ENCODE data around the gene SUPT20H.

SUPT20H gene

DNA sequence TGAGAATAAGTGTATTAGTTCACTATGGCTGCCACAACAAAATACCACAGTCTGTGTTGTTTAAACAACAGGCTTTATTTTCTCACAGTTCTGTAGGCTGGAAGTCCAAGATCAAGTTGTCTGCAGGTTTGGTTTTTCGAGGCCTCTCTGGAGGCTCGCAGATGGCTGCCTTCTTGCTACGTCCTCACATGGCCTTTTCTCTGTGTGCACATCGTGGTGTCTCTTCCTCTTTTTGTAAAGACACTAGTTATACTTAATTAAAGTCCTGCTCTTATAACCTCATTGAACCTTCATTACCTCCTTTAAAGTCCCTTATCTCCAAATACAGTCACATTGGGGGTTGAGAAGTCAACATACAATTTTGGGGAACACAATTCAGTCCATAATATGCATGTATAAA is 35.4 kb upstream of the SUPT20H start:
- no peak overlapping the region for H3K4me3 ChIP-seq (ENCODE audit: low read length)
- DNase-seq (ENCODE audit: low read depth, low spot score): no peak
- no peaks in the 10 kb centered on the region for H3K27me3 ChIP-seq (ENCODE audit: control insufficient read depth, insufficient read depth, low read length)
- no peaks in the 10 kb centered on the region for H3K9me3 ChIP-seq (ENCODE audit: control insufficient read depth, insufficient read depth, low read length)
- H3K27ac ChIP-seq (ENCODE audit: low read length): no peak overlapping the region
- no CpG with 5 or more reads among the region's 4 CpGs for WGBS (ENCODE audit: insufficient coverage, insufficient read length)
- H3K4me1 ChIP-seq (ENCODE audit: control insufficient read depth, insufficient read depth, low read length): no peaks in the 10 kb centered on the region
- H3K36me3 ChIP-seq (ENCODE audit: control insufficient read depth, insufficient read depth, low read length): no peaks in the 10 kb centered on the region

DNA sequence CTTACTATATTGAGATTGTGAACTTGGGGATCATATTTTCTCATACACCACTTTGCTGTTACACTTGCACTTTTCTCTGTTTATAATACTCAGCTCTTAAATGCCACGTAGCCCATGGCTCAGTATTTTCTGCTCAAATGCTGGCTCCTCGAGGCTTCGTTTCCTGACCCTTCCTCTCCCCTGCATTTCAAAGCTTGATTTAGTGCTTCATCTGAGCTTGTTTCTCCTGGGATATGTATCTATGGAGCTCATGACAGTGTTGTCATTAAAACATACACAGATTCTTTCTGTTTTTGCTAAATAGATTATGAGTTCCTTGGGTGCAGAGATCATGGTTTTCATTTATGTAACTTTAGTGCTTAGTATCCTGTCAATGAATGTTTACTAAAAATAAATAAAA is 34.6 kb upstream of the SUPT20H start:
- Histone ChIP-seq H3K27ac (ENCODE audit: low read length) (no peak overlapping the region), H3K4me3 (ENCODE audit: low read length) (no peak overlapping the region), H3K9me3 (ENCODE audit: control insufficient read depth, insufficient read depth, low read length) (no peaks in the 10 kb centered on the region), H3K4me1 (ENCODE audit: control insufficient read depth, insufficient read depth, low read length) (no peaks in the 10 kb centered on the region), H3K27me3 (ENCODE audit: control insufficient read depth, insufficient read depth, low read length) (no peaks in the 10 kb centered on the region), H3K36me3 (ENCODE audit: control insufficient read depth, insufficient read depth, low read length) (no peaks in the 10 kb centered on the region)
- no CpG with 5 or more reads among the region's 3 CpGs for WGBS (ENCODE audit: insufficient coverage, insufficient read length)
- no peak for DNase-seq (ENCODE audit: low read depth, low spot score)

DNA sequence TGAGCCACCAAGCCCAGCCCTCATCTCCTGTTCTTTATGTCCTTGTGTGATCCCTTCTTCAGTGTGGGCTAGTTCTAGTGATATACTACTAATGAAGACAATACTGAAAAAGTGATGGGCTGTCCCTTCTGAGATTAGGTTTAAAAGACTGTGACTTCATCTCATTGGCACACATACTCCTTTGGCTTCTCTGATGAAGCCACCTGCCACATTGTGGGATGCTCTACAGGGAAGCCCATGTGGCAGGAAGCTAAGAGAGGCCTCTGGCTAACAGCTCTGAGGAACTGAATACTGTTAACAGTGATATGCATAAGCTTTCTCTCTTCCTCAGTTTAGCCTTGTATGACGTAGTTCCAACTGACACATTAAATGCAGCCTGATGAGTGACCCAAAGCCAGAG is 32.3 kb upstream of the SUPT20H start:
- no peak for DNase-seq (ENCODE audit: low read depth, low spot score)
- no peaks in the 10 kb centered on the region for H3K9me3 ChIP-seq (ENCODE audit: control insufficient read depth, insufficient read depth, low read length)
- WGBS (ENCODE audit: insufficient coverage, insufficient read length): no CpG with 5 or more reads among the region's 1 CpG
- no peaks in the 10 kb centered on the region for H3K27me3 ChIP-seq (ENCODE audit: control insufficient read depth, insufficient read depth, low read length)
- H3K4me3 ChIP-seq (ENCODE audit: low read length): no peak overlapping the region
- H3K27ac ChIP-seq (ENCODE audit: low read length): no peak overlapping the region
- H3K4me1 ChIP-seq (ENCODE audit: control insufficient read depth, insufficient read depth, low read length): no peaks in the 10 kb centered on the region
- H3K36me3 ChIP-seq (ENCODE audit: control insufficient read depth, insufficient read depth, low read length): no peaks in the 10 kb centered on the region

DNA sequence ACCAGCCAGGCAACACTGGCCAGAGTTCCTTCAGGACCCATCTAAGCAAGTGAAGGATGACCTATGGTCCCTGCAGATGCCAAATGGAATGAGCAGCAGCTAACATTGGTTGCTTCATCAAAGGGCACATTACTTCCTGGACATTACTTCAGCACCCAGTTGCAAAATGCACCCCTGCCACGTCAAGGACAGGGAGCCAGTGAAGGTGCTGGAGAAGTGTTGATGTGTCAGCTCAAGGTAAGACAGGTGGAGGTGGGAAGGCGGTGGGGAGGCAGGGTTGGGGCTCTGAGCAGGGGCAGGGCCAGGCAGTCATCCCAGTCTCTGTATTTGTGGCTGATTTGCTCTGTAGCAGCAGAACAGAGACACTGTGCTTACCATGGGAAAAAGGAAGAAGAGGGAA is 31.4 kb upstream of the SUPT20H start:
- no CpG with 5 or more reads among the region's 2 CpGs for WGBS (ENCODE audit: insufficient coverage, insufficient read length)
- Histone ChIP-seq H3K36me3 (ENCODE audit: control insufficient read depth, insufficient read depth, low read length) (no peaks in the 10 kb centered on the region), H3K9me3 (ENCODE audit: control insufficient read depth, insufficient read depth, low read length) (no peaks in the 10 kb centered on the region), H3K27me3 (ENCODE audit: control insufficient read depth, insufficient read depth, low read length) (no peaks in the 10 kb centered on the region), H3K4me1 (ENCODE audit: control insufficient read depth, insufficient read depth, low read length) (no peaks in the 10 kb centered on the region), H3K27ac (ENCODE audit: low read length) (no peak overlapping the region), H3K4me3 (ENCODE audit: low read length) (no peak overlapping the region)
- no peak for DNase-seq (ENCODE audit: low read depth, low spot score)

DNA sequence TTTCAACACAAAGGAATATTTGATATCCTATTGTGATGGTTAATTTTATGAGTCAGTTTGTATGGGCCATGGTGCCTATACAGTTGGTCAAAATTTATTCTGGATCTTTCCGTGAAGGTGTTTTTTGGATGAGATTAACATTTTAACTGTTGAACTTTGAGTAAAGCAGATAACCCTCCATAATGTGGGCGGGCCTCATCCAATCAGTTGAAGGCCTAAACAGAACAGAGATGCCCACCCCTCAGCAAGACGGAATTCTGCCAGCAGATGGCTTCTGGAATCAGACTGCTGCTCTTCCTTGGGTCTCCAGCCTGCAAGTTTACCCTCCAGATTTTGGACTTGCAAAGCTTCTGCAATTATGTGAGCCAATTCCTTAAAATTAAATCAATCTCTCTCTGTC is 30.0 kb upstream of the SUPT20H start:
- Histone ChIP-seq H3K27me3 (ENCODE audit: control insufficient read depth, insufficient read depth, low read length) (no peaks in the 10 kb centered on the region), H3K36me3 (ENCODE audit: control insufficient read depth, insufficient read depth, low read length) (no peaks in the 10 kb centered on the region), H3K4me1 (ENCODE audit: control insufficient read depth, insufficient read depth, low read length) (no peaks in the 10 kb centered on the region), H3K9me3 (ENCODE audit: control insufficient read depth, insufficient read depth, low read length) (no peaks in the 10 kb centered on the region), H3K27ac (ENCODE audit: low read length) (no peak overlapping the region), H3K4me3 (ENCODE audit: low read length) (no peak overlapping the region)
- WGBS (ENCODE audit: insufficient coverage, insufficient read length): no CpG with 5 or more reads among the region's 3 CpGs
- no peak for DNase-seq (ENCODE audit: low read depth, low spot score)

DNA sequence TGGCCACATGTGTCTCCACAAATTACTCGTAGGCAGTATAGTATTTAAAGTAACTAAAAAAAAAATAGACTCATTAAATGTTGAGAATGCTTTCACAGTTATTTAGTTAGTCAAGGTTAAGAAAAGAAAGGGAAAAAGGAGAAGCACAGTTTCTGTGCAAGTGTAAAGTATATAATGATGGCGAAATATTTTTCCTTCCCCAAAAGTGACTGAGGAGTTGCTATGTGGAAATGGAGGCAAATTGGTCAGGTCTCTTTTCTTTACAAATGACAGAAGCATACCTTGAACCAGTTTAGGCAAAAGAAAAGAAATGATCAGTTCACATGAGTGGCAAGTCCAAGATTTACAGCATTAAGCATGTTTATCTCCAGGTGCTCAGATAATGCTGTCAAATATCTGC is 28.0 kb upstream of the SUPT20H start:
- Histone ChIP-seq H3K9me3 (ENCODE audit: control insufficient read depth, insufficient read depth, low read length) (no peaks in the 10 kb centered on the region), H3K27ac (ENCODE audit: low read length) (no peak overlapping the region), H3K4me3 (ENCODE audit: low read length) (no peak overlapping the region), H3K4me1 (ENCODE audit: control insufficient read depth, insufficient read depth, low read length) (no peaks in the 10 kb centered on the region), H3K36me3 (ENCODE audit: control insufficient read depth, insufficient read depth, low read length) (no peaks in the 10 kb centered on the region), H3K27me3 (ENCODE audit: control insufficient read depth, insufficient read depth, low read length) (no peaks in the 10 kb centered on the region)
- no peak for DNase-seq (ENCODE audit: low read depth, low spot score)
- WGBS (ENCODE audit: insufficient coverage, insufficient read length): no CpG with 5 or more reads among the region's 2 CpGs

DNA sequence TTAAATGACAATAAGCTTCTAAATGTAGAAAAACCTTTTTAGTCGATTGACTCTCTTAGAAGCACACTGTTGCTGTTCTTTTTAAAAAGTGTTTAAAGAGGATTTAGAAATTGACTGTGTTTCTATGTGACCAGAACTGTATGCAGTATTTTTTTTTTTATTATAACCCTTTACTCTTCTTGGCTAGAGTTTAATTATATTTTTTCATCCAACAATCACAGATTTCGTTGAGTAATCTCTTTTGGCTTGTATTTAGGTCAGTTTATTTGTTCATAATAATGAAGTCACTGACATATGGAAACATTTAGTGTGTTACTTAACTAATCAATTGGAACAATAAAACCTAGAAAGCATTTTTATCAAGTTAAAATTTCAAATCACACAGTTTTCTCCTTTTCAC is 26.1 kb upstream of the SUPT20H start:
- no CpG with 5 or more reads among the region's 2 CpGs for WGBS (ENCODE audit: insufficient coverage, insufficient read length)
- Histone ChIP-seq H3K4me3 (ENCODE audit: low read length) (no peak overlapping the region), H3K9me3 (ENCODE audit: control insufficient read depth, insufficient read depth, low read length) (no peaks in the 10 kb centered on the region), H3K27me3 (ENCODE audit: control insufficient read depth, insufficient read depth, low read length) (no peaks in the 10 kb centered on the region), H3K4me1 (ENCODE audit: control insufficient read depth, insufficient read depth, low read length) (no peaks in the 10 kb centered on the region), H3K27ac (ENCODE audit: low read length) (no peak overlapping the region), H3K36me3 (ENCODE audit: control insufficient read depth, insufficient read depth, low read length) (no peaks in the 10 kb centered on the region)
- no peak for DNase-seq (ENCODE audit: low read depth, low spot score)

DNA sequence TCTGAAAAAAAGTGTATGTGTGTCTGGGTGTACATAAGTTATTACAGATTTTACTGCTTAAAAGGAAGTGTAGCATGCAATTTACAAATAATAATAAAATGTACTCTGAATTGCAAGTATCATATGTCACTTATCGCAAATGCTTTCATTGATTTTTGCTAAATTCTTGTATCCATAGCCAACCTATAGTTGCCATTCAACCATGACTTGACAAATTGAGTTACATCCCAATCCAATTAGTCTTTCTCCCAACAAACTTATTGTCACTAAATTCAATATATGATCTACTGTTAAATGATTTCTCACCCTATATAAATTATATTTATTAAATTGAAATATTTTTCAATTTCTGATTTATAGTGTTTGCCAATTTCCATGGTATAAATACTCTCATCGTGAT is 17.3 kb upstream of the SUPT20H start:
- Histone ChIP-seq H3K4me1 (ENCODE audit: control insufficient read depth, insufficient read depth, low read length) (no peaks in the 10 kb centered on the region), H3K27me3 (ENCODE audit: control insufficient read depth, insufficient read depth, low read length) (no peaks in the 10 kb centered on the region), H3K27ac (ENCODE audit: low read length) (no peak overlapping the region), H3K9me3 (ENCODE audit: control insufficient read depth, insufficient read depth, low read length) (no peaks in the 10 kb centered on the region), H3K36me3 (ENCODE audit: control insufficient read depth, insufficient read depth, low read length) (no peaks in the 10 kb centered on the region), H3K4me3 (ENCODE audit: low read length) (no peak overlapping the region)
- WGBS (ENCODE audit: insufficient coverage, insufficient read length): no CpG with 5 or more reads among the region's 2 CpGs
- DNase-seq (ENCODE audit: low read depth, low spot score): no peak

DNA sequence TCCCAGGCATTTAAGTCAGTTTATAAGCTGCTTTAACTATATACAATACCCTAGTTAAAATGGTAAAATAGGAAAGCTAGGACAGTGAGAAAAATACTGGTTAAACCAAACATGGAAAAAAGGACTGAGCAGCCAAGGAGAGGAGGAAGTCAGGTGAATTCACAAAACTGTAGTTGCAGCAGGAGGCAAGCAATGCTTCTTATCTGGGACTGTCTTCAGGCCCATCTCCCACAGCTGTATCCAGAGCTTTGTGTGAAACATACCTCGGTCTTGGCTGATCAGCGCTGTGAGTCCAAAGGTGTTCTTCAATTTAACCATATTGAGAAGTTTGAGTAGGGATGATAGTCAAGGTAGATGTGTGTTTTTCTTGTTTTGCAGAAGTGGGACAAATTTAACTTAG is 15.7 kb upstream of the SUPT20H start:
- WGBS (ENCODE audit: insufficient coverage, insufficient read length): no CpG with 5 or more reads among the region's 2 CpGs
- DNase-seq (ENCODE audit: low read depth, low spot score): no peak
- no peaks in the 10 kb centered on the region for H3K27me3 ChIP-seq (ENCODE audit: control insufficient read depth, insufficient read depth, low read length)
- H3K27ac ChIP-seq (ENCODE audit: low read length): no peak overlapping the region
- no peaks in the 10 kb centered on the region for H3K36me3 ChIP-seq (ENCODE audit: control insufficient read depth, insufficient read depth, low read length)
- no peak overlapping the region for H3K4me3 ChIP-seq (ENCODE audit: low read length)
- no peaks in the 10 kb centered on the region for H3K9me3 ChIP-seq (ENCODE audit: control insufficient read depth, insufficient read depth, low read length)
- H3K4me1 ChIP-seq (ENCODE audit: control insufficient read depth, insufficient read depth, low read length): no peaks in the 10 kb centered on the region

DNA sequence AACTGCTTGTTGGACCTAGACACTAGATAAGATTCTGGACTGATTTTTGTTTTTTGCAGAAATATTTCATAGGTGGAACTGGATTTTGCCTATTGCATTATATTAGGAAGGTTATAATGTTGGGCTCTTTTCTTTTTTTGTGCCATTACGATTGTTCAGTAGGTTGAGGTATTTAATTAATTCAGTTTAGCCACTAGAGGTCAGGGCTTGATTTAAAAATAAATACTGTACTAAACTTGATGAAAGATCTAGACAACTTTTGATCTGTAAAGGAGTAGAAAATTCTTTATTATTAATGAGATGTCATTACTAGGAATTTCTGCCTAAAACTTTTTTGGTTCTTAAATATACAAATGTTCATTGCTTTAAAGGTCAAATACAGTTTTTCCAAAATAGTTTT is 15.2 kb upstream of the SUPT20H start:
- WGBS (ENCODE audit: insufficient coverage, insufficient read length): no CpG with 5 or more reads among the region's 1 CpG
- no peak overlapping the region for H3K27ac ChIP-seq (ENCODE audit: low read length)
- no peak for DNase-seq (ENCODE audit: low read depth, low spot score)

DNA sequence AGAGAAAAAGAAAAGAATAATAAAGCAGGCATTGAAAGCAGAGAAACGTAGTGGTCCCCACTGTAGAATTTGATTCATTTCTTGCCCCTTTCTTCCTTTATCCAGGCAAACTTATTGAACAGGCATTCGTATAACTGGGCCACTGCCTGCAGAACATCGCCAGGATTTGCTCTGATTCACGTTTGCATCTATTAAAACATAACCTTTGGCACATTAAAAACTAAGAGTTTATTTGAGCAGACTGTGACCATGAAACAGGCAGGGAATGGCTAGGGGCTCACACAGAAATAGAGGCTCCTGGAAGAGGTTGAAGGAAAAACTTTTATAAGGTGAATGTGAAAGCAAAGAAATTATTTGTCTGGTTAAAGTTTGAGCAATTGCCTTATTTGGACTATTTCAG is 12.5 kb upstream of the SUPT20H start:
- no peaks in the 10 kb centered on the region for H3K9me3 ChIP-seq (ENCODE audit: control insufficient read depth, insufficient read depth, low read length)
- no peaks in the 10 kb centered on the region for H3K36me3 ChIP-seq (ENCODE audit: control insufficient read depth, insufficient read depth, low read length)
- no peaks in the 10 kb centered on the region for H3K27me3 ChIP-seq (ENCODE audit: control insufficient read depth, insufficient read depth, low read length)
- WGBS (ENCODE audit: insufficient coverage, insufficient read length): no CpG with 5 or more reads among the region's 4 CpGs
- no peak for DNase-seq (ENCODE audit: low read depth, low spot score)
- H3K4me1 ChIP-seq (ENCODE audit: control insufficient read depth, insufficient read depth, low read length): no peaks in the 10 kb centered on the region
- no peak overlapping the region for H3K27ac ChIP-seq (ENCODE audit: low read length)
- no peak overlapping the region for H3K4me3 ChIP-seq (ENCODE audit: low read length)

More for the DNA sequence above, 15.2 kb upstream of the SUPT20H start:
- Histone ChIP-seq H3K27me3 (ENCODE audit: control insufficient read depth, insufficient read depth, low read length) (no peaks in the 10 kb centered on the region), H3K9me3 (ENCODE audit: control insufficient read depth, insufficient read depth, low read length) (no peaks in the 10 kb centered on the region), H3K4me3 (ENCODE audit: low read length) (no peak overlapping the region), H3K4me1 (ENCODE audit: control insufficient read depth, insufficient read depth, low read length) (no peaks in the 10 kb centered on the region), H3K36me3 (ENCODE audit: control insufficient read depth, insufficient read depth, low read length) (no peaks in the 10 kb centered on the region)

Measured in iPS DF 6.9 (cell line).